HG03045 (cell line): ENCODE results near the gene DENND4C.
"Not testable (repeated sequence)": the region's sequence is repeated elsewhere in the genome, so short reads cannot be mapped to it uniquely, and the experiment has no call there.

Experiments
- ATAC-seq: cut with Tn5 transposase; IDR thresholded peaks from one replicate; pipeline ENCODE4 v1.9.1; 2021; ENCODE audit warnings: mild to moderate bottlenecking, moderate library complexity; ENCODE audit not compliant: unreplicated experiment

The DENND4C gene

DNA sequence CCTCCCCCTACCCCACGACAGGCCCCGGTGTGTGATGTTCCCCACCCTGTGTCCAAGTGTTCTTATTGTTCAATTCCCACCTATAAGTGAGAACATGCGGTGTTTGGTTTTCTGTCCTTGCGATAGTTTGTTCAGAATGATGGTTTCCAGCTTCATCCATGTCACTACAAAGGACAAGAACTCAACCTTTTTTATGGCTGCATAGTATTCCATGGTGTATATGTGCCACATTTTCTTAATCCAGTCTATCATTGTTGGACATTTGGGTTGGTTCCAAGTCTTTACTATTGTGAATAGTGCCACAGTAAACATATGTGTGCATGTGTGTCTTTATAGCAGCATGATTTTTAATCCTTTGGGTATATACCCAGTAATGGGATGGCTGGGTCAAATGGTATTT, 35.1 kb downstream of the DENND4C start:
- not testable (repeated sequence) for ATAC-seq

DNA sequence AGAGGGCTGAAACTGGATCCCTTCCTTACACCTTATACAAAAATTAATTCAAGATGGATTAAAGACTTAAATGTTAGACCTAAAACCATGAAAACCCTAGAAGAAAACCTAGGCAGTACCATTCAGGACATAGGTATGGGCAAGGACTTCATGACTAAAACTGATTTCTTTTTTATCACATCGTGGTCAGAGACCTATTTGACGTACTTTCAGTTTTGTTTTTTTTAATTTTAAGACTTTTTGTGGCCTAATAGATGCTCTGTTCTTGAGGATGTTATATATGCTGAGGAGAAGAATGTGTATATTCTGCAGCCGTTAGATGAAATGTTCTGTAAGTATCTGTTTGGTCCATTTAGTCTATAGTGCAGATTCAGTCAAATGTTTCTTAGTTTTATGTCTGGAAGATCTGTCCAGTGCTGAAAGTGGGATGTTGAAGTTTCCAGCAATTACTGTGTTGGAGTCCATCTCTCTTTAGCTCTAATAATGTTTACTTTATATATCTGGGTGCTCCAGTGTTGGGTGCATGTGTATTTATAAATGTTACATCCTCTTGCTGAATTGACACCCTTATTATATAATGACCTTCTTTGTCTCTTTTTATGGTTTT, 36.4 kb downstream of the DENND4C start:
- ATAC-seq, result not testable (repeated sequence)

DNA sequence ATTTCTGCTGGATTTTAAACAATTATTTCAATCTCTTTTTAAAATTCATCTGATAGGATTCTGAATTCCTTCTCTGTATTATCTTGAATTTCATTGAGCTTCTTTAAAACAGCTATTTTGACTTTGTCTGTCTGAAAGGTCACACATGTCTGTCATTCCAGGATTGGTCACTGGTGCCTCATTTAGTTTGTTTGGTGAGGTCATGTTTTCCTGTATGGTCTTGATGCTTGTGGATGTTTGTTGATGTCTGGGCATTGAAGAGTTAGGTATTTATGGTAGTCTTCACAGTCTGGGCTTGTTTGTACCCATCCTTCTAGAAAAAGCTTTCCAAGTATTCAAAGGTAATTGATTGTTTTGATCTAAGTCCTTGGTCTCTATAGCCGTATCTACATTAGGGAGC, 39.1 kb downstream of the DENND4C start:
- no peak for ATAC-seq

DNA sequence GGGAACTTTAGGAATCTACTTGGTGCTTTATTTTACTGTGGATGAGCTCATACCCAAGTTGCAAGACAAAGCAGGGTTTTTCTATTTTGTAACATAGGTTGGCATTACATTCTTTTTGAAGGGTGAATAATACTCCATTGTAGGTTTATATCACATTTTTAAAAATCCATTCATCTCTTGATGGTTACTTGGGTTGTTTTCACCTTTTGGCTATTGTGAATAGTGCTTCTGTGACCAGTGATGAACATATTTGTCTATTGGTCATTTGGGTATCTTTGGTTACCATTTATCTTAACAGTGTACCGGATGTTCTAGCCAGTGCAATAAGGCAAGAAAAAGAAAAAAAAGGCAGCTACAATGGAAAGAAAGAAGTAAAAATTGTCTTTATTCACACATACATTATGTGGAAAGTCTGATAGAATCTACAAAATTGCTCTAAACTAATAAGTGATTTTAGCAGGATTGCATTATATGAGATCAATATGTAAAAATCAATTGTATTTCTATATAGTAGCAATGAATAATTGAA, 40.0 kb downstream of the DENND4C start:
- no peak for ATAC-seq

DNA sequence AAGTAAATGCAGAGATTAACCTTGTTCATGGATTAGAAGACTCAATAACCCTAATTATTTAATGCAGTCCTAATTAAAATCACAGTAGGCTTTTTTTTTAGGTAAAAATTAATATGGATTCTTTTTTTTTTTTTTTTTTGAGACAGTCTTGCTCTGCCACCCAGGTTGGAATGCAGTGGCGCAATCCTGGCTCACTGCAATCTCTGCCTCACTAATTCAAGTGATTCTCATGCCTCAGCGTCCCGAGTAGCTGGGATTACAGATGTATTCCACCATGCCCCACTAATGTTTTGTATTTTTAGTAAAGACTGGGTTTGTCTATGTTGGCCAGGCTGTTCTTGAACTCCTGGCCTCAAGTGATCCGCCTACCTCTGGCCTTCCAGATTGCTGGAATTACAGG, 40.6 kb downstream of the DENND4C start:
- ATAC-seq, result no peak

DNA sequence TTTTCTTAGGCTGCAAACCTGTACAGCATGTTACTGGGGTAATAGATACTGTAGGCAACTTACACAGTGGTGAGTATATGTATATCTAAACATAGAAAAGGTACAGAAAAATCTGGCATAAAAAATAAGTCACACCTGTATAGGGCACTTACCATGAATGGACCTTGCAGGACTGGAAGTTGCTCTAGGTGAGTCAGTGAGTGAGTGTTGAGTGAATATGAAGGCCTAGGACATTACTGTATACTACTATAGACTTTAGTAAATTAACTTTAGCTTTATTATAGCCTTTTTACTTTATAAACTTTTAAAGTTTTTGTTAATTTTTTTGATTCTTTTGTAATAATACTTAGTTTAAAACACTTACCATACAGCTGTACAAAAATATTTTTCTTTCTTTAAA, 51.3 kb downstream of the DENND4C start:
- ATAC-seq, result no peak

DNA sequence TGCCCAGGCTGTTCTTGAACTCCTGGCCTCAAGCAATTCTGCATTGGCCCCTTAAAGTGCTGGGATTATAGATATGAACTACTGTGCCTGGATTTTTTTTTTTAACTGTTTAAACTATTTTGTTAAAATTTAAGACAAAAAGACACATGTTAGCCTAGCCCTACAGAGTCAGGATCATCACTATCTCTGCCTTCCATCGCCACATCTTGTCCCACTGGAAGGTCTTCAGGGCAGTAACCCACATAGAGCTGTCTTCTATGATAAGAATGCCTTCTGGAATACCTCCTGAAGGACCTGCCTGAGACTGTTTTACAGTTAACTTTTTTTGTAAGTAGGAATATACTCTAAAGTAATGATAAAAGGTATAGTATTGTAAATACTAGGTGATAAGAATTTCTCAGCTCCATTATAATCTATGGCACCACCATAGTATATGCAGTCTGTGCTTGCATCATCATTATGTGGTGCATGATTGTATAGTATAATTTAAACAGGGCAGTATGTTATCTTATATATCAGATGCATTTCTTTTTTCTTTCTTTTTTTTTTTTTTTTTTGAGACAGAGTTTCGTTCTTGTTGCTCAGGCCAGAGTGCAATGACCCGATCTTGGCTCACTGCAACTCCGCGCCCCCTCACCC, 52.7 kb downstream of the DENND4C start:
- ATAC-seq, result no peak

DNA sequence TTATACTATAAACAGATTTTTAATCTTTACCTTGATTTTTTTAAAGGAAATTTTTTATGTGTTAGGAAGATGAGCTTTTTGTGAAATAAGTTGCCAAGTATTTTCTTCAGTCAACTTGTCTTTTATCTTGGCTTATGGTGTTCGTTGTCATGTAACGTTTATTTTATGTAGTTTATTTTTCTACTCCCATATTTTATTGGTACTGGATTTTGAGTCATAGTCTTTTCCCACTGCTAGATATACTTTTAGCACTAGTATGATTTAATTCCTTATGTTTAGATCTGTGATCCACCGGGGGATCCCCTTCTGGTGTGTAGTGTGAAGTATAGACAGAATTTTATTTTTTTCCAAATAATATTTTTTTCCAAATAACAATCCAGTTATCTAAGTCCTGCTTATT, 54.2 kb downstream of the DENND4C start:
- ATAC-seq, result no peak

DNA sequence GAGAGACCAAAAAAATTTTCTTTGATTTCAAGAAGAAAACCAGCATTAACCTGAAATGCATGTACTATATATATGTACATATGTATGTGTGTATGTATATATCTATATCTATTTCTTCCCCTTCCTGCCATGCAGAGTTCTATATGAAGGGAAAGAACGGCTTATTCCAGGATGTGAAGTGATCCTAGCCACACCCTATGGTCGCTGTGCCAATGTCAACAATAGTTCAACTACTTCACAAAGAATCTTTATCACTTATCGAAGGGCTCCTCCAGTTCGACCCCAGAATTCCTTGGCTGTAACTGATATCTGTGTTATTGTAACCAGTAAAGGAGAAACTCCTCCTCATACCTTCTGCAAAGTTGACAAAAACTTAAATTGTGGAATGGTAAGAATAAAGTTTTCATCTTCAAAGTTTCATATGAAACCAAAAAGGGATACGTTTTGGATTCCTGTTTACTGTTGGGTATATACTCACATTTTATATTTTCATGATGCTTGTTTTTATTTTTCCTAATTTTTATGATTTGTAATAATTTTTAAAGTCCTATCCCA, 56.2 kb downstream of the DENND4C start:
- no peak for ATAC-seq

DNA sequence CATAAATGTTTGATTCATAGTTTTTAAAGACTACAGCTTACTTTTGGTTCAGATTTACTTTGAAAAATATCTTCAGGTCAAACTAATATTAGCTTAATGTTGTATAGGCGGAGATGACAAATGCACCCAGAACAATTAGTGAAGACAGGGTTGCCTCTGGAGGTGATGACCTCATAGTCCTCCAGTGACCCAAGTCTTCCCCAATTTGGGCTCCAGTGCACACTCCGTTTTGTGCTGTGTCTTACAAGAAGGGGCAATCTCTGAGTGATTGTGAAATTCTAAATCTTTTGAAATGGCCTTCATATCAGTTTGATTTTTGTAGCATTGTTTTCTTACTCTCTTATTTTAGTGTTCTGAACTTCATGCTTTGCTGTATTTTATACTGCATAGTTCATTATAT, 57.6 kb downstream of the DENND4C start:
- ATAC-seq, result no peak

DNA sequence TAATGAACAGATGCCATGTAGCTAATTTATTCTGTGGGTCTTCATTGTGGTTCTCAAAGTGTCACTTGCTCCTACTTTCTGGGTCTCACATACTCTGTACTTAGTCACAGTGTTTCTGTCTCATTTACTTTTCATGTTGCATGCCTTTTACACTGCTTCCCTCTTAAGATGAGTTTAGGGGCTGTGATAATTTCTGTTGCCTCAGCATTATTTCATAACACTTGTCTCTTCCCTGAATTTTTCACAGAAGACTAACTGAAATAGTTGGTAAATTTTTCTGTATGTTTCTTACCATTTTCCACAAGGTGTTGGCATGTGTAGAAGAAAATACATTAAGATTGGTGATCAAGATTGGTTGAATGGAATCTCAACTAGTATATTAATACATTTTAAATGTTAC, 59.6 kb downstream of the DENND4C start:
- no peak for ATAC-seq

DNA sequence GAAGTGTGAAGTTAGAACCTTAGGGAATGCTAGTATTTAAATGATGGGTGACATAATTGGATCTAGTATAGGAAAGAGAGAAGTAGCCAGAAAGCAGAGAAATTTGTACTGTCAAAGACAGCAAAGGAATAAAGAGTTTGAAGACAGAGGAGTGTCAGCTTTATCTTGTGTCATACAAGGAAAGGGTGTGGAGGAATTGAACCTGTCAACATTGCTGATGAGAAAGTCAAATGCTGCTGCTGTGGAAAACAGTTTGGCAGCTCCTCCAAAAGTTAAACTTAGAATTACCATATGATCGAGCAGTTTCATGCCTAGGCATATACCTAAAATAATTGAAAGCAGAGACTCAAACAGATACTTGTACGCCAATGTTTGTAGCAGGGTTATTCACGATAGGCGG, 63.7 kb downstream of the DENND4C start:
- ATAC-seq, result no peak

DNA sequence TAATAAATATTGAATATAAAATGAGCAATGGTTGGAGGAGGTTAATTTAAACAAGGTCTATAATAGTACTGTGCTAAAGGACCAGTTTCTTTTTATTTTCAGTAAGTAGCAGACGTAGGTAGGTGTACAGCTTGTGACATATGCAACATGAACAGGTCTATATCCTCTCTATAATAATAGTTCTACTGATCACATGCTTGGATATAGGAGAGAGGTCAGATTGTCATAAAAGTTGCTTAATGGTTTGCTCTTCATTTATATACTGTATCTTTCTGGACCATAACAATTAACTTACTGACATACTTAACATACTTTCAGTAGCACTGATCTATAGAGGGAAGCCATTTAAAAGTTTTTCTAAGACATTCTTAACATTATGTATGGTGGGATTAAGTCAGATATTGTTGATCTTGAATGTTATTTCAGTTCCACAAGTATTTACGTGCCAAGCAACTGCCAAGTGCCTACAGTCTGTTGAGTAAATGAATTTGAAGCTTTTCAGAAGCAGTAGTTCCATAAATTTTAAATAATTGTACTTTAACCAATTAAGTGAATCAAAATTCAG, 68.0 kb downstream of the DENND4C start:
- ATAC-seq, result no peak

DNA sequence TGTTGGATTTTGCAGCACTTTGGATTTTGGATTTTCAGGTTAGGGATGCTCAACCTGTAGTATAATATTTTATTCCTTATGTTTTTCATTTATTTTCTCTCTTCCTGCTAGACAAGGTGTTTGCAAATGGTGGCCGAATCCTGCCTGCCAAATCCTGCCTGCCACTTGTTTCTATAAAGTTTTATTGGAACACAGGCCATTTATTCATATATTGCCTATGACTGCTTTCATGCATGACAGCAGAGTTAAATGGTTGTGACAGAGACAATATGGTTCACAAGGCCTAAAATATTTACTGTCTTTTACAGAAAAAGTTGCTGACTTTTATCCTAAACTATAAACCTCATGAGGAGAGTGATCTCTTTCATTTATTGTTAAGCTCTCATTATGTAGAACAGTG, 72.7 kb downstream of the DENND4C start:
- no peak for ATAC-seq

DNA sequence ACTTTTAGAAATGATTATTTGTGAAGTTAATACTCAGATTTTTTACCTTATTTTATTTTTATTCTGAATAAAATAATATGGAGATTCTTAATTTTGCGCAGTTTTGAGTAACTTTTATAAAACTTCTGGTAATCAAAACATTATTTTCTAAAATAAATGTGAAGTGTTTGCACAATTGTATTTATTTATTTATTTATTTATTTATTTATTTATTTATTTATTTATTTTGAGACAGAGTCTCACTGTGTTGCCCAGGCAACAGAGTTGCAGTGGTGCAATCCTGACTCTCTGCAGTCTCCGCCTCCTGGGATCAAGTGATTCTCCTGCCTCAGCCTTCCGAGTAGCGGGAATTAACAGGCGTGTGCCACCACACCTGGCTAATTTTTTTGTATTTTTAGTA, 76.1 kb downstream of the DENND4C start:
- no peak for ATAC-seq

DNA sequence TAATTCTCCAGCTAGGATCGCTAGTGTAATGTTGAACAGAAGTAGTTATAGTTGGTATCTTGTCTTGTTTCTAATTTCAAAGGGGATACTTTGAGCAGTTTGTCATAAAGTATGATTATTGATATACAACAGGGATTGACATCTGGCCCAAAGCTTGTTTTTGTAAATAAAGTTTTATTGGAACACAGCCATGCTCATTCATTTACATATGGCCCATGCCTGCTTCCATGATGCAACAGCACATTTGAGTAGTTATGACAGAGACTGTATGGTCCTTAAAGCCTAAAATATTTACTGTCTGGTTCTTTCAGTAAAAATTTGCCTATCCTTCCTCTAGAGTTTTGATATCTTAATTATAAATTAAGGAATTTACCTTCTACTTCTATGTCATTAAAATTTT, 79.8 kb downstream of the DENND4C start:
- no peak for ATAC-seq

DNA sequence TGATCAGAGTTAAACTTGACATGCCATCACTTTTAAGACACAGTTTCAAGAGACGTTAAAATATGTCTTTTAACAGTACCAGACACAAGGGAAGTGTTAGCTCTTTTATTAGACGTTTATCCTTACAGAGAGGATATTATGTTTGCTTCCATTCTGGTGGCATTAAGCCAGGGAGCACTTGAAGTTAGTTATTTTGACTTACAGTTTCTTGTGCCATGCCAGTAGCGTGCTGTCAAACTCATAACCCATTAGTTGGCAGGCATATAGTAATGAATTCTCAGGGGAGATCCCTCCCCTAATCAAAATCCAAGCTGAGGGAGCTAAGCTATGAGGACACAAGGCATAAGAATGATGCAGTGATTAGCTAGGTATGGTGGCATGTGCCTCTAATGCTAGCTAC, 83.1 kb downstream of the DENND4C start:
- no peak for ATAC-seq

DNA sequence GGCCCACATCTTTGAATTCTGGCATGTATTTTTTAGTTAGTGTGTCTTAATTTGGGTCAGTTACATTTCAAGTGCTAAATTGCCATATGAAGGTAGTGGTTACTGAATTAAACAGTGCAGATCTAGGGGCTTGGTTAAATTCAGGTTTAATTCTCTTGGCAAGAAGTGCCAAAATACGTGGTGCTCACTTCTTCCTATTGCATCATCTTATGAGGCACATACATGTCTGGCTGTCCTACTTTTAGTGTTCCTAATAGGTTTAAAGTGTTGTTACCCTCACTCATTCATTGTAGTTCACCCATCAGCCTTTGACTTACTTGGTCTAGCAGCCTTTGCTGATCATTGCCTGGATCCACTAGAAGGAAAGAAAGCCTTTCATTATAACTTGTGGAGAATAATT, 90.0 kb downstream of the DENND4C start:
- no peak for ATAC-seq

DNA sequence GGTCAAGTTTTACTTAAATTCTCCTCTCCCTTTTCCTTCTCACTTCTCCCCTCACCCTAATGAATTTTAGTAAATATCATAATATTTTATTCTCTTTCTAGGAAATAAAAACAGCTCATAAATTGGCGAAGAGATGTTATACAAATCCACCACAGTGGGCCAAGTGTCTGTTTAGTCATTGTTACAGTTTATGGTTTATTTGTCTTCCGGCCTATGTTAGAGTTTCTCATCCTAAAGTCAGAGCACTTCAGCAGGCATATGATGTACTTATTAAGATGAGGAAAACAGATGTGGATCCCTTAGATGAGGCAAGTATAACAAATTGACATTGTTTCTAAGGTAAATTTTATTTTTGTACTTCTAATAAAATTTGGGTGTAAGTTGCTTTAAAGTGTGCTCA, 101.4 kb downstream of the DENND4C start:
- ATAC-seq, result no peak

DNA sequence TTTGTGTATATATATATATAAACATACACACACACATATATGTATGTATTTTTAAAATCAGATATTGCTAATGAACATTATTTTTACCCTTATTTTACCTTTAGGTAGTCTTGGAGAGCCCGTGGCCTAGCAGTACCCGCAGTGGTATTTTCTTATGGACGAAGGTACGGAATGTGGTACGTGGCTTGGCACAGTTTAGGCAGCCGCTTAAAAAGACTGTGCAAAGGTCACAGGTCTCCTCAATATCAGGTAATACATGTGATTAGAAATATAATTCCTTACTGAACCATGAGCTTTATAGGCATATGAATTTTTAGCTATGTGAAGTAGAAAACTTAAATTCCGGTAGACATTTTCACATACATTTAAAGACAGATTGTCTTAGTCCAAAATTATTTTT, 105.7 kb downstream of the DENND4C start:
- no peak for ATAC-seq

DNA sequence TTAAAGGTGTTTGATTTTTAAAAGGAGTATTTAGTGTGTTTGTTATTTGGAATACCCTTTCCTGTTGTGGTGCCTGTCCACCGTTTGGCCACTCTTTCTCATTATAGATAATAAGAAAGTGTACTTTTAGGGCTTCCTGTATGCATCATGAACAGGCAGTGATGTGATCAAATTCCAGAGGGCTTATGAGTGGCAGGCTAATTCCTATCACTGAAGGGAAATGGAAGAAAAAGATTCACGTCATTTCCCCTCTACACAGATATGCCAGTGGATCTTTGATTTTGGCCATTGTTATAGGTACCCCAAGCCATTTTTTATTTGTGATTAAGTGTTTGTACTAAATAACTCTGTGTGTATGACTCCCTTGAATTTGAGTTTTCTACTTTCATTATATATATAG, 112.5 kb downstream of the DENND4C start:
- no peak for ATAC-seq

DNA sequence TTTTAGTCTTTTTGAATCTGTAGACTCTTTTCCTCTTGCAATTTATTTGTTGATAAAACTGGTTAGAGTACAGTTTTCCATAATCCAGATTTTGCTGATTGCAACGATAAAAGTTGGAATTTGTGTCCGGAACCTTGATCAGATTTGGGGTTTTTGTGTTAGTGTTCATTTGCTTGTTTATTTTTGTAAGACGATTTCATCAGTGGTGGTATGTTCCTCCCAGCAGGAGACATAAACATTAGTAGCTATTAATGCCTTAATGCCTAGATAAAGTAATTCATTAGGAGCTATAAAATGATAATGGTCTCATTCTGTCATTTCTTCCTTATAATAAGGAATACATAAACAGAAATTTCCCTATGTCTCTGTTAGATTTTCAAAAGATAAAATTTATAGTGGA, 128.2 kb downstream of the DENND4C start:
- ATAC-seq, result no peak
